Activated naive CD4-positive, alpha-beta T cell treated with anti-CD3 and anti-CD28 coated beads for 36 hours (primary cell): ENCODE data around the gene TTK. TPM values are rescaled to one million over a fixed set of nuclear protein-coding genes. Genes with fewer than 3 reads are reported as not detected.

Source experiments
- CTCF ChIA-PET: fragments of 350-600 bp; sonication (Branson Sonifier 250); formaldehyde crosslinking; loops from one replicate; lab custom pipeline; 2021; ENCODE audit warnings: antibody characterized with exemption; lab: Charles Lee
- DNase-seq: peaks from one replicate; pipeline ENCODE4 v3.0.0-alpha.2; 2020
- H3K27ac Mint-ChIP-seq: one replicate; pipeline ENCODE4 v1.8.0; 2021; ENCODE audit warnings: mild to moderate bottlenecking, mixed read lengths
- H3K27me3 Mint-ChIP-seq: one replicate; pipeline ENCODE4 v1.8.0; 2021; ENCODE audit warnings: low read depth, mixed read lengths
- H3K36me3 Mint-ChIP-seq: one replicate; pipeline ENCODE4 v1.8.0; 2021; ENCODE audit warnings: low read depth, mixed read lengths
- H3K4me1 Mint-ChIP-seq: one replicate; pipeline ENCODE4 v1.8.0; 2021; ENCODE audit warnings: low read depth, mixed read lengths
- H3K4me3 Mint-ChIP-seq: one replicate; pipeline ENCODE4 v1.8.0; 2021; ENCODE audit warnings: mild to moderate bottlenecking, moderate library complexity, mixed read lengths
- H3K9me3 Mint-ChIP-seq: one replicate; pipeline ENCODE4 v1.8.0; 2021; ENCODE audit warnings: mixed read lengths
- intact Hi-C: fragments of 100-400 bp; cut with micrococcal nuclease; formaldehyde crosslinking; loops from one replicate; pipeline ENCODE4 v1.15.1; 2023
- total RNA-seq, 2 experiments: library from RNA; stranded (reverse); gene quantifications; one replicate each; pipeline ENCODE4 v1.2.3, GENCODE V29; 2021

TTK gene
- 10 to 100 TPM; 45.9 to 51.1 TPM for total RNA-seq

DNA sequence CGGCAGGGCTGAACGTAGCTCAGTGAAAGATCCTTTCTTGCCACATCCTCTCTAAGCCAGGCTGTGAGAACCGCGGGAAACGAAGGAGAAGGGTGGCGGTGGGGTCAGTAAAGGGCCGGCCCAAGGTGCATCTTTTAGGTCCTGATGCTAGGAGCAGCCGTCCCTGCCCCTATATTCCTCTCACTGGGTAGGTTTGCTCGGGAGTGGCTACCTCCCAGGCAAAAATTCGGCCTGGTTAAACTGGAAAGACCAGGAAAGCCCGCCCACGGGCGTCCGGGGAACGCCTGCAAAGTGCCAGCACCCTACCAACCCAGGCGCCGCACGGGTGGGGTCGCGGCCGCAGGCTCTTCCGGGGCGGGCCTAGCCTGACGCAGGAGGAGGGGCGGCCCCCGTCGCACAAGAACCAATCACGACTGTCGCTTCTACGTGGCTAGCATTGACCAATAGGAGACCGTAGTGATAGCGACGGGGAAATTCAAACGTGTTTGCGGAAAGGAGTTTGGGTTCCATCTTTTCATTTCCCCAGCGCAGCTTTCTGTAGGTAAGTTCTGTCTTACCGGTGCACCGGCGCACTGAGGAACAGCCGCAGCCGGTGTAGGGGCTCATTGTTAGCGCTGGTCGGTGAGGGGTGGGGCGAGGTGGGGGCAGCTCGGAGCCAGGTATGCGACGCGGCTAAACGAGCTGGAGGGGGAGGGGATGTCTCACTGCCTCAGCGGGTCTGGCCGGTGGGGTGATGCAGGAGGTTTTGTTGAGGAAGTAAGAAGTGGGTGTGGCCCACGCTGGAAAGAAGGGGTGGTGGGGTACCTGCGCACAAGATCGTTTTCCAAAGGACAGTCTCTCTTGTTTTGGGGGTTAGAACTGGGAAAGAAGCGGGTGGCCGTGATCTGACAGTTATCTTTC, at the start of gene TTK:
Gene TTK (plus strand): TSS at position 477 of the 900 bp plus-strand sequence. CDS start 1,195 bp downstream, outside the sequence.
- Mint-ChIP-seq H3K27ac (peak within 1 kb of the TSS; percentile 89), H3K4me1 (peaks cover 16% of the 10 kb centered on the region), H3K27me3 (peaks cover 1% of the 10 kb centered on the region), H3K36me3 (peaks cover 10% of the 10 kb centered on the region), H3K9me3 (no peaks in the 10 kb centered on the region), H3K4me3 (peak within 1 kb of the TSS; percentile 95)
- intact Hi-C loops: loop anchor here (1.0 to 10.0 kb wide), 9 partner anchors 57 to 1748 kb away; partner anchors contain the start of genes BCKDHB, ELOVL4, HMGN3 and PHIP
- peak; percentile 93 for DNase-seq
- CTCF ChIA-PET: interaction anchor here (1.0 to 1.6 kb wide), 3 partner anchors 55 to 1749 kb away, joined by 3 to 8 read pairs (median 4); no protein-coding TSS in a partner anchor

- intact Hi-C loops: no loop called here
- Mint-ChIP-seq H3K4me1 (no peaks in the 10 kb centered on the region), H3K9me3 (peaks cover 1% of the 10 kb centered on the region), H3K27ac (no peak overlapping the region), H3K36me3 (peaks cover 2% of the 10 kb centered on the region), H3K4me3 (no peak overlapping the region), H3K27me3 (peaks cover 22% of the 10 kb centered on the region)
- CTCF ChIA-PET: no interaction called here
- DNase-seq: no peak
Observed at GRCh38 chr6:79954849-79955248, 49.6 kb upstream of the TTK start.

DNA sequence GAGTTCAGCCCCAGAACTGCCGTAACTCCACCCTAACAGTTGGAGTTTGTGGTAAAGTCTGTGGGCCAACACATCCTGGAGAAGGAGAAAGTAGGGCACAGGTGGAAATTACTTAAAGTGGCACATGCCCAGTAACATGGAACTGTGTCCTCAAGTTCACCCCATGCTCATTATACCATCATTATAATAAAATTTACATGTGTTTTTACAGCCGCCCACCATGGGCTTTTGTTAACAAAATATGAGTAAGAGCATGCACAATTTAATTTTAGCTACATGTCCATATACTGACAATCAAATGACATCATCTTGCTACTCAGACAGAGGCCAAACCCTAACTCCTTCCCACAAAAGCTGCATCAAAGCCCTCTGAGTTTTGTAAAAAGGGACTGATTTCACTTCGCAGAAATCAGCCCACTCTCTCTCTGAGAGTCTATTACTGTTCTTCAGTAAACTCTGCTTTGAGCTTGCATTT, 39.8 kb upstream of the TTK start:
- Mint-ChIP-seq H3K36me3 (no peaks in the 10 kb centered on the region), H3K27me3 (peaks cover 15% of the 10 kb centered on the region), H3K4me1 (peaks cover 2% of the 10 kb centered on the region), H3K4me3 (no peak overlapping the region), H3K27ac (no peak overlapping the region), H3K9me3 (peaks cover 15% of the 10 kb centered on the region)
- no peak for DNase-seq
- intact Hi-C loops: no loop called here
- CTCF ChIA-PET: interaction anchor here (1.5 to 1.6 kb wide), 2 partner anchors 15 to 19 kb away, joined by 4 to 5 read pairs; no protein-coding TSS in a partner anchor

GRCh38 chr6:79967178-79967577, 37.3 kb upstream of the TTK start:
- CTCF ChIA-PET: interaction anchor here (0.7 kb wide), 1 partner anchor 194 kb away, joined by 3 read pairs; no protein-coding TSS in a partner anchor
- peaks cover 2% of the 10 kb centered on the region for H3K4me1 Mint-ChIP-seq
- peaks cover 15% of the 10 kb centered on the region for H3K27me3 Mint-ChIP-seq
- no peaks in the 10 kb centered on the region for H3K36me3 Mint-ChIP-seq
- H3K9me3 Mint-ChIP-seq: peaks cover 20% of the 10 kb centered on the region
- no peak for DNase-seq
- H3K4me3 Mint-ChIP-seq: no peak overlapping the region
- intact Hi-C loops: no loop called here
- no peak overlapping the region for H3K27ac Mint-ChIP-seq

DNA sequence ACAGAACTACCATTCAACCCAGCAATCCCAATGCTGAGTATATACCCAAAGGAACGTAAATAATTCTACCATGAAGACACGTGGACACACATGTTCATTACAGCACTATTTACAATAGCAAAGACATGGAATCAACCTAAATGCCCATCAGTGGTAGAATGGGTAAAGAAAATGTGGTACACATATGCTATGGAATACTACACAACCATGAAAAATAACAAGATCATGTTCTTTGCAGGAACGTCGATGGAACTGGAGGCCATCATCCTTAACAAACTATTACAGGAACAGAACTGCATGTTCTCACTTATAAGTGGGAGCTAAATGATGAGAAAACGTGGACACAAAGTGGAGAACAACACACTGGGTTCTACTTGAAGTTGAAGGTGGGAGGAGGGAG, 34.7 kb upstream of the TTK start:
- H3K36me3 Mint-ChIP-seq: no peaks in the 10 kb centered on the region
- no peak overlapping the region for H3K4me3 Mint-ChIP-seq
- no peak for DNase-seq

GRCh38 chr6:79971193-79971592, 33.3 kb upstream of the TTK start:
- DNase-seq: no peak
- H3K27ac Mint-ChIP-seq: no peak overlapping the region
- no peak overlapping the region for H3K4me3 Mint-ChIP-seq
- no peaks in the 10 kb centered on the region for H3K36me3 Mint-ChIP-seq
- H3K9me3 Mint-ChIP-seq: peaks cover 20% of the 10 kb centered on the region
- CTCF ChIA-PET: no interaction called here
- intact Hi-C loops: no loop called here
- H3K4me1 Mint-ChIP-seq: no peaks in the 10 kb centered on the region
- peaks cover 11% of the 10 kb centered on the region for H3K27me3 Mint-ChIP-seq

More for the DNA sequence above, 34.7 kb upstream of the TTK start:
- Mint-ChIP-seq H3K9me3 (peaks cover 20% of the 10 kb centered on the region), H3K4me1 (no peaks in the 10 kb centered on the region), H3K27ac (no peak overlapping the region), H3K27me3 (peaks cover 11% of the 10 kb centered on the region)
- CTCF ChIA-PET: no interaction called here
- intact Hi-C loops: no loop called here

DNA sequence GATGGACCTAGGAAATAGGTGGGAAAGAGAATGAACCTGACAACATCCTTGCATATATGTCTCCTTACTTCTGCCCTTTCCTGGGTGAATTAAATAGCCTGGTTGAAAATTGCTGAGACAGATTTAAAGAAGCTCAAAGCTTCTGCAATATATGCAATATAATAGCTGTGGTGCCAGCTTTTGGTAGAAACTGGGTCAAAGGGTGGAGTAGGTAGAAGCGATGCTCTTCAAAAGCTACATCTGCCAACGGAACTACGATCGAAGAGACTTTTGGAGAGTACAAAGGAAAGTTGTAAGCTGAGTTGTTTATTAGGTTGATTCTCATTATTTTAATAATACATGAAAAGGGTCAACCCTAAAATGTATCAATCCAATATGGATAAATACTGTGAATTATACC, 22.8 kb upstream of the TTK start:
- Mint-ChIP-seq H3K27me3 (no peaks in the 10 kb centered on the region), H3K4me3 (no peak overlapping the region), H3K27ac (no peak overlapping the region), H3K4me1 (no peaks in the 10 kb centered on the region), H3K36me3 (no peaks in the 10 kb centered on the region), H3K9me3 (no peaks in the 10 kb centered on the region)
- DNase-seq: no peak
- CTCF ChIA-PET: interaction anchor here (0.8 to 1.4 kb wide), 3 partner anchors 33 to 79 kb away, joined by 3 to 5 read pairs (median 3); no protein-coding TSS in a partner anchor
- intact Hi-C loops: no loop called here

GRCh38 chr6:79984261-79984660, 20.2 kb upstream of the TTK start:
- intact Hi-C loops: no loop called here
- peak; percentile 6 for DNase-seq
- Mint-ChIP-seq H3K4me3 (no peak overlapping the region), H3K27me3 (no peaks in the 10 kb centered on the region), H3K9me3 (no peaks in the 10 kb centered on the region), H3K27ac (no peak overlapping the region), H3K36me3 (no peaks in the 10 kb centered on the region), H3K4me1 (no peaks in the 10 kb centered on the region)
- CTCF ChIA-PET: interaction anchor here (1.6 kb wide), 1 partner anchor 35 kb away, joined by 5 read pairs; no protein-coding TSS in a partner anchor

GRCh38 chr6:79985128-79985527, 19.3 kb upstream of the TTK start:
- intact Hi-C loops: no loop called here
- Mint-ChIP-seq H3K9me3 (no peaks in the 10 kb centered on the region), H3K27me3 (no peaks in the 10 kb centered on the region), H3K4me3 (no peak overlapping the region), H3K4me1 (no peaks in the 10 kb centered on the region), H3K27ac (no peak overlapping the region), H3K36me3 (no peaks in the 10 kb centered on the region)
- CTCF ChIA-PET: interaction anchor here (1.6 kb wide), 1 partner anchor 36 kb away, joined by 5 read pairs; no protein-coding TSS in a partner anchor
- no peak for DNase-seq

DNA sequence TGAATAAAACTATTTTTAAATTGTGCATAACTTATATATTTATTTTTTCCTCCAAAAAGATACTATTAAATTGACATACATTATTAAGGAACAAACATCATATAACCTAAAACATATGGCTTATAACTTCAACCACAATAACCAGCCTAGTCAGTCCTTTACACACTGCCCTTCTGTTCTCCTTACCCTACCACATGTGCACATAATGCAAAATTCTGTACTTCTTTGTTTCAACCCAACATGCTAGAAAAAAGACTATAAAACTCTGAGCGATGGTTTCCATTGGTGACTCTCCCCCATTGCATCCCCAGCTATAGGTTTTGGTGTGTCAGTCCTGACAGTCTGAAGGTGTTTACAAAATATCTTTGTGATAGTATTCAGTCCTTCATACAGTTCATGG, 14.8 kb upstream of the TTK start:
- no peaks in the 10 kb centered on the region for H3K4me1 Mint-ChIP-seq
- H3K36me3 Mint-ChIP-seq: no peaks in the 10 kb centered on the region
- no peak overlapping the region for H3K27ac Mint-ChIP-seq
- H3K27me3 Mint-ChIP-seq: no peaks in the 10 kb centered on the region
- CTCF ChIA-PET: interaction anchor here (1.1 kb wide), 1 partner anchor 40 kb away, joined by 4 read pairs; no protein-coding TSS in a partner anchor
- H3K4me3 Mint-ChIP-seq: no peak overlapping the region
- intact Hi-C loops: no loop called here
- H3K9me3 Mint-ChIP-seq: no peaks in the 10 kb centered on the region
- DNase-seq: no peak

GRCh38 chr6:79993012-79993910, 11.2 kb upstream of the TTK start:
- no peaks in the 10 kb centered on the region for H3K4me1 Mint-ChIP-seq
- H3K9me3 Mint-ChIP-seq: no peaks in the 10 kb centered on the region
- CTCF ChIA-PET: interaction anchor here (1.1 to 1.4 kb wide), 2 partner anchors 44 to 45 kb away, joined by 4 to 5 read pairs; no protein-coding TSS in a partner anchor
- no peaks in the 10 kb centered on the region for H3K36me3 Mint-ChIP-seq
- no peak for DNase-seq
- no peak overlapping the region for H3K4me3 Mint-ChIP-seq
- intact Hi-C loops: no loop called here
- no peaks in the 10 kb centered on the region for H3K27me3 Mint-ChIP-seq
- no peak overlapping the region for H3K27ac Mint-ChIP-seq
